Measurements from ENCODE around the gene CAVIN1. TPM values are rescaled to one million over a fixed set of nuclear protein-coding genes. Genes with fewer than 3 reads are reported as not detected.
A peak's percentile ranks its signal among the peaks of the same experiment; 100 is the strongest.
"Not testable (repeated sequence)": the region's sequence is repeated elsewhere in the genome, so short reads cannot be mapped to it uniquely, and the experiment has no call there.

CAVIN1 gene, protein sequence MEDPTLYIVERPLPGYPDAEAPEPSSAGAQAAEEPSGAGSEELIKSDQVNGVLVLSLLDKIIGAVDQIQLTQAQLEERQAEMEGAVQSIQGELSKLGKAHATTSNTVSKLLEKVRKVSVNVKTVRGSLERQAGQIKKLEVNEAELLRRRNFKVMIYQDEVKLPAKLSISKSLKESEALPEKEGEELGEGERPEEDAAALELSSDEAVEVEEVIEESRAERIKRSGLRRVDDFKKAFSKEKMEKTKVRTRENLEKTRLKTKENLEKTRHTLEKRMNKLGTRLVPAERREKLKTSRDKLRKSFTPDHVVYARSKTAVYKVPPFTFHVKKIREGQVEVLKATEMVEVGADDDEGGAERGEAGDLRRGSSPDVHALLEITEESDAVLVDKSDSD
- 10 to 100 TPM; 58.3 to 77.9 (median 62.5) TPM for polyA plus RNA-seq (ENCODE audit: insufficient read length in 3 of 3)
- long read RNA-seq, donor 1, transcript CAVIN1-201 (2 exons, 3,828 nt), result major isoform, 11 of 11 reads
- long read RNA-seq, donor 1, partial matches to known transcripts, result 0 of 11 reads
- long read RNA-seq, donor 1, other reads (novel, unspliced or antisense), result 0 of 11 reads
- long read RNA-seq, donor 2, transcript CAVIN1-201 (2 exons, 3,828 nt), result major isoform, 20 of 20 reads
- long read RNA-seq, donor 2, partial matches to known transcripts, result 0 of 20 reads
- long read RNA-seq, donor 2, other reads (novel, unspliced or antisense), result 0 of 20 reads
- long read RNA-seq, donor 3, transcript CAVIN1-201 (2 exons, 3,828 nt), result major isoform, 43 of 43 reads
- long read RNA-seq, donor 3, partial matches to known transcripts, result 0 of 43 reads
- long read RNA-seq, donor 3, other reads (novel, unspliced or antisense), result 0 of 43 reads
- long read RNA-seq, donor 4, transcript CAVIN1-201 (2 exons, 3,828 nt), result major isoform, 32 of 32 reads
- long read RNA-seq, donor 4, partial matches to known transcripts, result 0 of 32 reads
- long read RNA-seq, donor 4, other reads (novel, unspliced or antisense), result 0 of 32 reads
- long read RNA-seq, donor 5, result 0 reads
- long read RNA-seq, donor 6, transcript CAVIN1-201 (2 exons, 3,828 nt), result major isoform, 15 of 15 reads
- long read RNA-seq, donor 6, partial matches to known transcripts, result 0 of 15 reads
- long read RNA-seq, donor 6, other reads (novel, unspliced or antisense), result 0 of 15 reads
- long read RNA-seq, donor 7, transcript CAVIN1-201 (2 exons, 3,828 nt), result major isoform, 22 of 153 reads
- long read RNA-seq, donor 7, partial matches to known transcripts, result 131 of 153 reads
- long read RNA-seq, donor 7, other reads (novel, unspliced or antisense), result 0 of 153 reads
- long read RNA-seq, donor 8, result 0 reads
- long read RNA-seq, donor 9, transcript CAVIN1-201 (2 exons, 3,828 nt), result major isoform, 32 of 32 reads
- long read RNA-seq, donor 9, partial matches to known transcripts, result 0 of 32 reads
- long read RNA-seq, donor 9, other reads (novel, unspliced or antisense), result 0 of 32 reads
- long read RNA-seq, donor 10, transcript CAVIN1-201 (2 exons, 3,828 nt), result major isoform, 21 of 21 reads
- long read RNA-seq, donor 10, partial matches to known transcripts, result 0 of 21 reads
- long read RNA-seq, donor 10, other reads (novel, unspliced or antisense), result 0 of 21 reads
- long read RNA-seq, donor 11, transcript CAVIN1-201 (2 exons, 3,828 nt), result major isoform, 22 of 27 reads
- long read RNA-seq, donor 11, partial matches to known transcripts, result 5 of 27 reads
- long read RNA-seq, donor 11, other reads (novel, unspliced or antisense), result 0 of 27 reads
- long read RNA-seq, donor 12, transcript CAVIN1-201 (2 exons, 3,828 nt), result major isoform, 13 of 13 reads
- long read RNA-seq, donor 12, partial matches to known transcripts, result 0 of 13 reads
- long read RNA-seq, donor 12, other reads (novel, unspliced or antisense), result 0 of 13 reads
- long read RNA-seq, donor 13, result 0 reads
- long read RNA-seq, donor 14, transcript CAVIN1-201 (2 exons, 3,828 nt), result major isoform, 24 of 24 reads
- long read RNA-seq, donor 14, partial matches to known transcripts, result 0 of 24 reads
- long read RNA-seq, donor 14, other reads (novel, unspliced or antisense), result 0 of 24 reads
- long read RNA-seq, donor 15, transcript CAVIN1-201 (2 exons, 3,828 nt), result major isoform, 17 of 17 reads
- long read RNA-seq, donor 15, partial matches to known transcripts, result 0 of 17 reads
- long read RNA-seq, donor 15, other reads (novel, unspliced or antisense), result 0 of 17 reads
- long read RNA-seq, donor 16, transcript CAVIN1-201 (2 exons, 3,828 nt), result major isoform, 83 of 83 reads
- long read RNA-seq, donor 16, partial matches to known transcripts, result 0 of 83 reads
- long read RNA-seq, donor 16, other reads (novel, unspliced or antisense), result 0 of 83 reads

DNA sequence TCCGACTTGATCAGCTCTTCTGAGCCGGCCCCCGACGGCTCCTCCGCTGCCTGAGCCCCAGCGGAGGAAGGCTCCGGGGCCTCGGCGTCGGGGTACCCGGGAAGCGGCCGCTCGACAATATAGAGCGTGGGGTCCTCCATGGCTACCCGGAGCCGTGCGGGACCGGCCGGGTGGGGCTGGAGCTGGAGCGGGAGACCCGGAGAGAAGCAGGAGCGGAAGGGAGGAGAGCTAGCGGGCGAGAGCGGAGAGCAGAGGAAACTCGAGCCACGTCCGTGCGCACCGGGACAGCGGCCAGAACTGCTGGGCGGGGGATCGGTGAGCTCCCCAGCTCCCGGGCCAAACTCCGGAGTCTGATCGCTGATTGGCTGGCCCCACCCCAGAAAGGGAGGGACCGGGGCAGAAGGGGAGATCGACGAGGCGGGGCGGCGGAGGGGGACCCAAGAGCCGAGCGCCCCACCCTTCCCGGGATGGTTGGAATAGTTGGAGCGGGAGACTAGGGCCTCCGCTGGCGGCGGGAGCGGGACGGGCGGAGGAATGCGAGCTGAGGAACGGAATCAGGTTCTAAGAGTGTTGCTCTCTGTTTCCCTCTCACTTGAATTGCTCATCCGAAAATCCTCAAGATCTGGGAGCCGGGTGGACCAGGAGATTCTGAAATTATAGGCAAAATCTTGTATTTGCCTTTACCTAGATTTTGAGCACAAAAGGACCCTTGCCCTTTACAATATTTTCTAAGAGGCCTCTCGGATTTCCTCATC is at the start of gene CAVIN1:
Gene CAVIN1 (minus strand): TSS at position 299 of the 755 bp plus-strand sequence. CDS start 159 bp downstream, at position 140.
- peak; percentile 67 to 94 (median 88) for DNase-seq (ENCODE audit: extremely low read depth in 1 of 11, low read depth in 9 of 11, low spot score in 4 of 11)

- DNase-seq (ENCODE audit: extremely low read depth in 1 of 11, low read depth in 9 of 11, low spot score in 4 of 11), result no peak
Measured at GRCh38 chr17:42467889-42468288, 44.8 kb upstream of the CAVIN1 start.

DNA sequence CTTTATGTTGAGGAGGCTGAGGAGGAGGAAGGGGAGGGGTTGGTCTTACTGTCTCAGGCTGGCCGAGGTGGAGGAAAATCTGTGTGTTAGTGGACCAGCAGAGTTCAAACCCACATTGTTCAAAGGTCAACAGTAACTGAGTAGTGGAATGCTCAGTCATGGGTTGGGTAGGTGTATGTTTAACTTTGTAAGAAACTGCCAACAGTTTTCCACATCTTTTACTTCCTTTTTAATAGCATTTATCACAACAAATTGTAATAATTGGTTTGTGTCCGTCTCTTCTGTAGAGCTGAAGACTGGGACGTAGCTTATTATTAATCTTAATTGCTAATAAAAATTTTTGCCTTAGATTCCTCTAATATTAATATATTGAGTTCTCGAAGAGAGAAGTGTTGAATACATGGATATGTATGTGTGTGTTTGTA is 40.9 kb upstream of the CAVIN1 start:
- no peak for DNase-seq (ENCODE audit: extremely low read depth in 1 of 11, low read depth in 9 of 11, low spot score in 4 of 11)

DNA sequence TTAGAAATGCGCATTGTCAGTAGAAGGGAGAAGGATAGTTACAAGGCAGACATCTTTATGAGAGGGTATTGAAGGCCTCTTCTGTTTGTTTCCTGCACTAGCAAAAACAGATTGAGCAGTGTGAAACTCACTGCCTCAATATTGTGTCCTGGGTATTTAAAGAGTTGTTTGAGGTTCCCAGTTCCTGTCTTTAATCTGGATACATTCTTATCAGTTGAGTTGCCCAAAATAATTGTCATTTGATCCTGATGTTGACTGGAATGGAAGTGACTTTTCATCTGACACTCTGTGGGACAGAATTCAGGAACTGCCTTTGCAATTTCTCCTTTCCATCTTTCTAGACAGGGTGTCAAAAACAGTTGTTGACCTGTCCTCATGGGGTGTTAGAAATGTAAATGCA is 37.3 kb upstream of the CAVIN1 start:
- no peak for DNase-seq (ENCODE audit: extremely low read depth in 1 of 11, low read depth in 9 of 11, low spot score in 4 of 11)

DNA sequence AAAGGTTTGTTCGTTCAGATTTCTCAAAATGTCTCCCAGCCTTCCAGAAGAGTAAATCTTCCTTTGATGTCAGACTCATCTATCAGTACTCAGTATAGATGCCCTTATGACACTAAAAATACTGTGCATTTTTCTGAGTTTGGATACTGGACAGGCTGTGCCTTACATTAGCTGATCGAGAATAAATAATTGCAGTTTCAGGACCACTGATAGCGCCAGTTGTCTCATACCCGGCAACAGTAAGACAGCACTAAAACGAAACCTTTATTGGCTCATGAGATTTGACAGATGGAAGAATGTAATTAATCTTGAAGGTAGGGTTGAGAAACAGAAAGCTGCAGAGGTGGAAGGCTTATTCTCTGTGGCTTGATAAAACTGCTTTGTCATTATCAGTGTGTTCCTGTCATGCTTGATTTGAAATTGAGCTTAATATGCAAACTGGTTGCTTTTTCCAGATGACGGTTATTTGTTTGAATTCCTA is 36.8 kb upstream of the CAVIN1 start:
- DNase-seq (ENCODE audit: extremely low read depth in 1 of 11, low read depth in 9 of 11, low spot score in 4 of 11), result peak in 2 of 11 donors; percentile 26 to 31

GRCh38 chr17:42459256-42459800 is 36.3 kb upstream of the CAVIN1 start:
- peak in 4 of 11 donors; percentile 24 to 52 (median 28) for DNase-seq (ENCODE audit: extremely low read depth in 1 of 11, low read depth in 9 of 11, low spot score in 4 of 11)

GRCh38 chr17:42458497-42459255 is 35.6 kb upstream of the CAVIN1 start, which contains the start of gene ATP6V0A1:
Gene ATP6V0A1, plus strand, starts transcription at chr17:42458878. Its CDS starts 2,017 bp downstream, at chr17:42460895.
- DNase-seq (ENCODE audit: extremely low read depth in 1 of 11, low read depth in 9 of 11, low spot score in 4 of 11), result peak in 10 of 11 donors; percentile 51 to 87 (median 84)

GRCh38 chr17:42457107-42457792 is 34.2 kb upstream of the CAVIN1 start:
- DNase-seq (ENCODE audit: extremely low read depth in 1 of 11, low read depth in 9 of 11, low spot score in 4 of 11), result no peak

GRCh38 chr17:42456223-42457106 is 33.4 kb upstream of the CAVIN1 start:
- no peak for DNase-seq (ENCODE audit: extremely low read depth in 1 of 11, low read depth in 9 of 11, low spot score in 4 of 11)

DNA sequence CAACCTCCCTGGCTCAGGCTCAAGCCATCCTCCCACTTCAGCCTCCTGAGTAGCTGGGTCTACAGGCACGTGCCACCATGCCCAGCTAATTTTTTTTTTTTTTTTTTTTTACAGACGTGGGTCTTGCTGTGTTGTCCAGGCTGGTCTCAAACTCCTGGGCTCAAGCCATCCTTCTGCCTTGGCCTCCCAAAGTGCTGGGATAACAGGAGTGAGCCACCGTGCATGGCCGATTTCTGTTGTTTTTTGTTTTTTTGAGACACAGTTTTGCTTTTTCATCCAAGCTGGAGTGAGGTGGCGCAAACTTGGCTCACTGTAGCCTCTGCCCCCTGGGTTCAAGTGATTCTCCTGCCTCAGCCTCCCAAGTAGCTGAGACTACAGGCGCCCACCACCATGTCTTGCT is 31.9 kb upstream of the CAVIN1 start:
- not testable (repeated sequence) for DNase-seq (ENCODE audit: extremely low read depth in 1 of 11, low read depth in 9 of 11, low spot score in 4 of 11)

DNA sequence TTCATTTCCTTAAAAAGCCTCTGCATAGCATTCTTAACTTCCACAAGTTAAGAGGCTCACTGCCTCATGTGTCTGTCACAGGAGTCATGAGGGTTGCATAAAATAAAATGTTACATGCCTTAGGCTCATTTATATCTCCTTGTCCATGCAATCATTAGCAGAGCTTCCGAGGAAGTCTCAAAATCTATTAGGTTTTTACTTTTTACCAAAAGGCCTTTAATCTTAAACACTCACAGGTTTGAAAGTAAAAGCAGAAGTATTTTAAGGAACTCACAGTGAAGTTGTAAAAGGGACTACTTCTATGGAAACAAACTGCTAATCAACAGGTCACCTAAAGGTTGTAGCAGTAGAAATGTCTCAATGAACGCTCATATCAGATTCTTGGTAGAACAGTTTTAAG is 30.4 kb upstream of the CAVIN1 start:
- DNase-seq (ENCODE audit: extremely low read depth in 1 of 11, low read depth in 9 of 11, low spot score in 4 of 11), result no peak

DNA sequence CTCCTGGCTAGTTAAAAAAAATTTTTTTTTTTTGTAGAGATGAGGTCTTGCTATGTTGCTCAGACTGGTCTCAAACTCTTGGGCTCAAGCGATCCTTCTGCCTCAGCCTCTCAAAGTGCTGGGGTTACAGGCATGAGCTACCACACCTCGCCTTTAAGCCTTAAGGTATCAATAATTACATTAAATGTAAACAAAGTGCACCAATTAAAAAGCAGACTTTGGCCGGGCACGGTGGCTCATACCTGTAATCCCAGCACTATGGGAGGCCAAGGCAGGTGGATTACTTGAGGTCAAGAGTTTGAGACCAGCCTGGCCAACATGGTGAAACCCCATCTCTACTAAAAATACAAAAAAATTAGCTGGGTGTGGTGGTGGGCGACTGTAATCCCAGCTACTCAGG is 28.2 kb upstream of the CAVIN1 start:
- not testable (repeated sequence) for DNase-seq (ENCODE audit: extremely low read depth in 1 of 11, low read depth in 9 of 11, low spot score in 4 of 11)

GRCh38 chr17:42449838-42450237 is 26.8 kb upstream of the CAVIN1 start:
- DNase-seq (ENCODE audit: extremely low read depth in 1 of 11, low read depth in 9 of 11, low spot score in 4 of 11), result not testable (repeated sequence)
